ENCODE measurements around the gene ADGRV1.
"Not testable (repeated sequence)": the region's sequence is repeated elsewhere in the genome, so short reads cannot be mapped to it uniquely, and the experiment has no call there.

ADGRV1 gene

DNA sequence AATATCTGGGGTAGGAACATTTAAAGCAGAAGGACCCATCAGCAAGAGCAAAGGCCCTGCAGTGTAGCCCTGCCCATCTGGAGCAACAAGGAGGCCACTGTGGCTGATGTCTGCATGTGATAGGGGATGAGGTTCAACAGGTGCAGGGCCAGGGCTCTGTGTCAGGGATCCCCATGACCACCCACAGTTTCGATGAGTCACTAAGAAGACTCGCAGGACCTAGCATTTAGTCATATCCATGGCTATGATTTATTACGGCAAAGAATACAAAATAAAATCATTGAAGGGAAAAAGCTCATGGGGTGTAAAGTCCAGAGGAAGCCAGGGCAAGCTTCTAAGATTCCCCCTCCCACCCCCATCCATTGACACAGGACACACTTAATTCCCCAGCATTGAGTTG lies 188.6 kb downstream of the ADGRV1 start:
- TF ChIP-seq, protein P1, sequence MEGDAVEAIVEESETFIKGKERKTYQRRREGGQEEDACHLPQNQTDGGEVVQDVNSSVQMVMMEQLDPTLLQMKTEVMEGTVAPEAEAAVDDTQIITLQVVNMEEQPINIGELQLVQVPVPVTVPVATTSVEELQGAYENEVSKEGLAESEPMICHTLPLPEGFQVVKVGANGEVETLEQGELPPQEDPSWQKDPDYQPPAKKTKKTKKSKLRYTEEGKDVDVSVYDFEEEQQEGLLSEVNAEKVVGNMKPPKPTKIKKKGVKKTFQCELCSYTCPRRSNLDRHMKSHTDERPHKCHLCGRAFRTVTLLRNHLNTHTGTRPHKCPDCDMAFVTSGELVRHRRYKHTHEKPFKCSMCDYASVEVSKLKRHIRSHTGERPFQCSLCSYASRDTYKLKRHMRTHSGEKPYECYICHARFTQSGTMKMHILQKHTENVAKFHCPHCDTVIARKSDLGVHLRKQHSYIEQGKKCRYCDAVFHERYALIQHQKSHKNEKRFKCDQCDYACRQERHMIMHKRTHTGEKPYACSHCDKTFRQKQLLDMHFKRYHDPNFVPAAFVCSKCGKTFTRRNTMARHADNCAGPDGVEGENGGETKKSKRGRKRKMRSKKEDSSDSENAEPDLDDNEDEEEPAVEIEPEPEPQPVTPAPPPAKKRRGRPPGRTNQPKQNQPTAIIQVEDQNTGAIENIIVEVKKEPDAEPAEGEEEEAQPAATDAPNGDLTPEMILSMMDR (conservative IDR thresholded peaks at IDR 0.05; ENCODE audit: low read depth, low read length), result no peak
- peak; percentile 2 for DNase-seq (ENCODE audit: low read depth)

DNA sequence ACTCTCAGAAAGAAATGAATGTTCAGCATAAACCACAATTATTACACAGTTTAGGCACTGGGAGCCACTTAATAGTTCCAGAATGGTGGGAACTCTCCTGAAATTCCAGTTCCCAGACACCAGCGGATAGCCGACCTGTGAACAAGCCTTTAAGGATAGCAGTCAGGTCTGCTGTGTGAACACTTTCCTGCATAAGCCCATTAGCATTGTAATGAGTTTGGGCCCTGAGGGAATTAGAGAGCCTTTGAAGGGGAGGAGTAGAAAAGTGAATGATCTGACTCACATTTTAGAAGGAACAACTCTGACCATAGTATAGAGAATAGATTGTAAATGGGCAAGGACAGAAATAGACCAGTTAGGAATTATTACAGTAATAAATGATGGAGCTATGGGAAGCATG lies 189.1 kb downstream of the ADGRV1 start:
- TF ChIP-seq, protein P1 (conservative IDR thresholded peaks at IDR 0.05; ENCODE audit: low read depth, low read length), result no peak
- DNase-seq (ENCODE audit: low read depth), result no peak
- no peak overlapping the region for H3K4me3 ChIP-seq (ENCODE audit: low read depth, low read length)

More for the DNA sequence above, 188.6 kb downstream of the ADGRV1 start:
- no peak overlapping the region for H3K4me3 ChIP-seq (ENCODE audit: low read depth, low read length)

- no peak overlapping the region for H3K4me3 ChIP-seq (ENCODE audit: low read depth, low read length)
- TF ChIP-seq, protein P1 (conservative IDR thresholded peaks at IDR 0.05; ENCODE audit: low read depth, low read length), result no peak
- no peak for DNase-seq (ENCODE audit: low read depth)
Measured at GRCh38 chr5:90759119-90759518, 200.5 kb downstream of the ADGRV1 start.

GRCh38 chr5:90767710-90768109 lies 209.1 kb downstream of the ADGRV1 start:
- no peak for DNase-seq (ENCODE audit: low read depth)
- no peak overlapping the region for H3K4me3 ChIP-seq (ENCODE audit: low read depth, low read length)
- TF ChIP-seq, protein P1 (conservative IDR thresholded peaks at IDR 0.05; ENCODE audit: low read depth, low read length), result no peak

- DNase-seq (ENCODE audit: low read depth); H3K4me3 ChIP-seq (ENCODE audit: low read depth, low read length): not testable (repeated sequence)
Measured at GRCh38 chr5:90770006-90770541, 211.5 kb downstream of the ADGRV1 start.

DNA sequence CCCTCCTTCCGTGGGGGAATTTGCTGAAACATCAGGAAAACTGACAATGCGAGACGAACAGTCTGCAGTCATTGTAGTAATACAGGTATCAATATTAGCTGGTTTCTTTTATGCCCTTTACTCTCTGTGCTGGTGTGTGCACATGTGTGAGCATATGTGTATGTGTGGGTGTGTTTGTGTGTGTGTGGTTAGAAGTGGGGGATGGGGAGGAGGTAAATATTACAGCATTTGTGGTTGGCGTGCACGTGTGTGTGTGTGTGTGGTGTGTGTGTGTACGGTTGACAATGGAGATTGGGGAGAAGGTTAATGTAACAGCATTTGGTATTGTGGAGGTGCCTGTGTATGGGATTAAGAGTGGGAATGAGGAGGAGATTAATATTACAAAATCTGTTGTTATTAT lies 219.4 kb downstream of the ADGRV1 start:
- no peak overlapping the region for H3K4me3 ChIP-seq (ENCODE audit: low read depth, low read length)
- no peak for DNase-seq (ENCODE audit: low read depth)
- TF ChIP-seq, protein P1 (conservative IDR thresholded peaks at IDR 0.05; ENCODE audit: low read depth, low read length), result no peak

DNA sequence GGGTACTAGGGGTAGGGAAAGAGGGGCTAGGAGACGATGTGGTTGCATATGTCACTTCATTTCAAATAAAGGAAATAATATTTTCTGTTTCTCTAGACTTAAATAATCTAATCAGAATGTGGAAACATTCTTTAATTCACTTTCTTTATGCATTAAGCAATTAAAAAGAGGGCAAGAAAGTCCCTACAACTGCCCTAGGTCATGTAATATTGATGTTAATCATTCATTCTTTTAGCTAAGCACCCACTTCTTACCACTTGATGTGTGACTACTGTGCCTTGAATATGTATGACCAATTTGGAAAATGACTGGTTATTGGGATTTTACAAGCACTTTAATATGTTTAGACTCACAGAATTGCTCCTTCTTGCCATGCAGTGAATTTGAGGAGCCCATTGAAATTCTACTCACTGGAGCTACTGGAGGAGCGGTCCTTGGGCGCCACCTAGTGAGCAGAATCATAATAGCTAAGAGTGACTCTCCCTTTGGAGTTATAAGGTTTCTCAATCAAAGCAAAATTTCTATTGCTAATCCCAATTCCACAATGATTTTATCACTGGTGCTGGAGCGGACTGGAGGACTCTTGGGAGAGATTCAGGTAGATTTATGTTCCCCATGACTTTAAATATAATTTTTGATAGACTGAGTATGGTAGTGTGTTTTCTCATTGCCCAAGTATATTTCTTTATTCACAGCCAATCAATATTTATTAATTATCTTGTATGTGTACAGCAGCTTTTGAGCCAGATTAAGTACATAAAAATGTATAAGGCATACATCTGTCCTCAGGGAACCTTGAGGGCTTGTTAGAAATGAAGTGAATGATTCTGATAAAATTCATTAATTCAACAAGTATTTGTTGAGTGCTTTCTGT lies 225.1 kb downstream of the ADGRV1 start:
- TF ChIP-seq, protein P1 (conservative IDR thresholded peaks at IDR 0.05; ENCODE audit: low read depth, low read length), result peak; percentile 94
- H3K4me3 ChIP-seq (ENCODE audit: low read depth, low read length), result no peak overlapping the region
- peak; percentile 82 for DNase-seq (ENCODE audit: low read depth)

Data from choroid plexus epithelial cell (primary cell).